Muscle layer of duodenum (tissue), 2 donors: ENCODE measurements around the gene SMARCC1.
"Not testable (repeated sequence)": the region's sequence is repeated elsewhere in the genome, so short reads cannot be mapped to it uniquely, and the experiment has no call there.

Experiments used
- H3K27ac ChIP-seq: one replicate; pipeline ENCODE4 v1.7.0; 2013; ENCODE audit warnings: mild to moderate bottlenecking, low read length
- H3K27me3 ChIP-seq: one replicate; pipeline ENCODE4 v1.7.0; 2013; ENCODE audit warnings: low read depth, mild to moderate bottlenecking, control low read depth, low read length
- H3K36me3 ChIP-seq, 2 donors: one replicate each; pipeline ENCODE4 v1.7.0; 2013; ENCODE audit warnings: low read length in 2 of 2, control low read depth in 1 of 2, mild to moderate bottlenecking in 1 of 2; ENCODE audit not compliant: insufficient read depth in 2 of 2, control insufficient read depth in 1 of 2
- H3K4me1 ChIP-seq, 2 donors: one replicate each; pipeline ENCODE4 v1.7.0; 2013; ENCODE audit warnings: low read length in 2 of 2, mild to moderate bottlenecking in 2 of 2, control low read depth in 1 of 2, moderate library complexity in 1 of 2; ENCODE audit not compliant: insufficient read depth in 2 of 2, control insufficient read depth in 1 of 2
- H3K4me3 ChIP-seq, 2 donors: one replicate each; pipeline ENCODE4 v1.7.0; 2013; ENCODE audit warnings: low read length in 2 of 2, low read depth in 1 of 2, mild to moderate bottlenecking in 1 of 2
- H3K9me3 ChIP-seq, 2 donors: one replicate each; pipeline ENCODE4 v1.7.0; 2013; ENCODE audit warnings: low read length in 2 of 2, control low read depth in 1 of 2, mild to moderate bottlenecking in 1 of 2; ENCODE audit not compliant: control insufficient read depth in 1 of 2
- donor health status: healthy.

Gene SMARCC1

DNA sequence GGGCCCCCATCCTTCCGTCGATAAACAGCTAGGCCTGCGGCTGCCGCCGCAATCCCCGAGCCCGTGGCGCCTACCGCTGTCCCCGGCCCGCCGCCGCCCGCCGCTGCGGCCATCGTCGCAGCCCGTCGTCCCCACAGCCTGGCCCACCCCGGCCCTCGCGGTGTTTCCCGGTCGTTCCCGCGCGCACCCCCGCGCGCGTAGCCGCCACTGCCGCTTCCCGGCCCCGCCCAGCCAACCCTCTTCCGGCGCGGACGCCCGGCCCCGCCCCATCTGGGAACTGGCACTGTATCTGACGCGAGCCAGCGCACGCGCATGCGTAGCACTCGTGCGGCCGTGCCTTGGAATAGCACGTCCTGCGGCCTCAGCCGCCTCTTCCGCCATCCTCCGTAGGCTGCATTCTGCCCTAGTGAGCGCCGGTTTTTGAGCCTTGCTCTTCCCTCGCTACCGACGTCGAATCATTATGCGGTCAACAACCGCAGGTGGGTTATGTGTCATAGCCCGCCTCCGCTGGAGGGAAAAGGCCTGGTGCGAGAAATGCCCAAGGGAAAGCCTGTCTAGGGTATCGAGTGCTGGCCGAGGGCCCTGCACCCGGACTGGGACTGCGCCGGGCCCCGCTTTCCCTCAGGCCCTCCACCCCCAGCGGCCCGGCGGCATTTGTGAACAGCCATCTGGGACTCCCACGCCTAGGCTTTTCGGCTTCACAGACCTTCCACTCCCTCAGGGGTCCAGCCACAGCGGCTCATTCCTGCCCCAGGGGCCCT lies at the start of gene SMARCC1:
Gene SMARCC1 (minus strand): TSS at position 209 of the 761 bp plus-strand sequence. CDS start 96 bp downstream, at position 113.
- H3K36me3 ChIP-seq, result peaks cover 0 to 11% of the 10 kb centered on the region in 2 donors
- no peaks in the 10 kb centered on the region for H3K9me3 ChIP-seq
- no peaks in the 10 kb centered on the region for H3K27me3 ChIP-seq
- peaks cover 12 to 20% of the 10 kb centered on the region in 2 donors for H3K4me1 ChIP-seq
- peak within 1 kb of the TSS; percentile 88 for H3K4me3 ChIP-seq
- H3K27ac ChIP-seq, result peak within 1 kb of the TSS; percentile 94

- H3K9me3 ChIP-seq, H3K27ac ChIP-seq, H3K27me3 ChIP-seq, H3K4me3 ChIP-seq: not testable (repeated sequence)
- Histone ChIP-seq H3K4me1 (peaks cover 2 to 12% of the 10 kb centered on the region in 2 donors), H3K36me3 (peaks cover 25 to 61% of the 10 kb centered on the region in 2 donors)
Measured at GRCh38 chr3:47829482-47829881, 47.8 kb upstream of the SMARCC1 start.

DNA sequence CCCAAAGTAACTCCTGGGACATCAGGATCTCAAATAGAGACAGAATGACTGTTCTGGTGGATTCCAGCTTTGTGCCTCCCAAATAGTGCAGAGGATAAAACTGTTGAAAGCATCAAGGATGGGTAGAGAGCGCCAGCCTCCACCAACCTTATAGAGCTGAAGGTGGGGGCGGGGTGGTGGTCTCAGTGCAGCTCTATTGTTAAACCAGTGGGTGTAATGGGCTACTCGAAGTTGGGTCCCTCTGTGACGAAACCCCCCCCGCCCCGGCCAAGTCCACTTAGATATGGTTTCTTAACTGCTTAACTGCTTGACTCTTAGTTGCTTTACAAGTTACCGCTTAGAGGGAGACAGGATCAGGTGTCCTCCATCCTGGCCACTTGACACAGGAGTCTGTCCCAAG lies 43.9 kb upstream of the SMARCC1 start:
- H3K9me3 ChIP-seq, result no peaks in the 10 kb centered on the region
- H3K4me3 ChIP-seq, result peak overlapping the region; percentile 79 to 96
- peak overlapping the region; percentile 55 for H3K27ac ChIP-seq
- H3K4me1 ChIP-seq, result peaks cover 5 to 12% of the 10 kb centered on the region in 2 donors
- H3K36me3 ChIP-seq, result peaks cover 17 to 26% of the 10 kb centered on the region in 2 donors
- no peaks in the 10 kb centered on the region for H3K27me3 ChIP-seq

GRCh38 chr3:47824541-47825473 lies 43.1 kb upstream of the SMARCC1 start:
- H3K27ac ChIP-seq, result peak overlapping the region; percentile 55
- H3K9me3 ChIP-seq, result no peaks in the 10 kb centered on the region
- no peaks in the 10 kb centered on the region for H3K27me3 ChIP-seq
- peaks cover 5 to 12% of the 10 kb centered on the region in 2 donors for H3K4me1 ChIP-seq
- H3K36me3 ChIP-seq, result peaks cover 17 to 31% of the 10 kb centered on the region in 2 donors
- peak overlapping the region; percentile 79 to 96 for H3K4me3 ChIP-seq

GRCh38 chr3:47817609-47818008 lies 35.9 kb upstream of the SMARCC1 start:
- Histone ChIP-seq H3K9me3 (no peaks in the 10 kb centered on the region), H3K27ac (no peak overlapping the region), H3K4me3 (no peak overlapping the region), H3K27me3 (no peaks in the 10 kb centered on the region), H3K36me3 (peaks cover 13 to 51% of the 10 kb centered on the region in 2 donors), H3K4me1 (no peaks in the 10 kb centered on the region)

GRCh38 chr3:47813551-47814177 lies 32.0 kb upstream of the SMARCC1 start:
- Histone ChIP-seq H3K4me3 (no peak overlapping the region), H3K27ac (no peak overlapping the region), H3K9me3 (no peaks in the 10 kb centered on the region), H3K36me3 (peaks cover 19 to 56% of the 10 kb centered on the region in 2 donors), H3K4me1 (no peaks in the 10 kb centered on the region), H3K27me3 (no peaks in the 10 kb centered on the region)

DNA sequence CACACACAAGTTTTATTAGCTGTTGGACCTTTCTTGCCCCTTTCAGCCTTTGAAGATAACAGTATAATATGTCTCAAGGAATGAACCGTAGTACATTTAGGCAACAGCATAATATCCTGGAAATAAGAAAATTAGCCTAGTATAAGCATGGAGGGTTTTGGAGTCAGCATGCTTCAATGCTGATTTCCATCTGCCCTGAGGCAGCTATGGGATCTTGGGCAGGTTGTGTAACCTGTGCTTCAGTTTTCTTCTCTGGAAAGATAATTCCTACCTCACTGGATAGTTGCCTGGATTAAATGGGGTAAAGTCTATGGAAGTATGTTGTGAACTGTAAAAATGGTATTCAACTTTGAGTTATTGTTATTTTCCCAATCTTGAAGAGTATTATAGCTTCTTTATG lies 22.9 kb upstream of the SMARCC1 start:
- Histone ChIP-seq H3K4me1 (peaks cover 5 to 17% of the 10 kb centered on the region in 2 donors), H3K4me3 (no peak overlapping the region), H3K9me3 (no peaks in the 10 kb centered on the region), H3K27ac (no peak overlapping the region), H3K27me3 (no peaks in the 10 kb centered on the region), H3K36me3 (peaks cover 0 to 4% of the 10 kb centered on the region in 2 donors)

GRCh38 chr3:47803480-47804025 lies 21.9 kb upstream of the SMARCC1 start:
- peaks cover 5 to 17% of the 10 kb centered on the region in 2 donors for H3K4me1 ChIP-seq
- H3K36me3 ChIP-seq, result no peaks in the 10 kb centered on the region
- H3K9me3 ChIP-seq, result no peaks in the 10 kb centered on the region
- no peaks in the 10 kb centered on the region for H3K27me3 ChIP-seq
- peak overlapping the region; percentile 91 for H3K27ac ChIP-seq
- H3K4me3 ChIP-seq, result peak overlapping the region; percentile 86 to 88

DNA sequence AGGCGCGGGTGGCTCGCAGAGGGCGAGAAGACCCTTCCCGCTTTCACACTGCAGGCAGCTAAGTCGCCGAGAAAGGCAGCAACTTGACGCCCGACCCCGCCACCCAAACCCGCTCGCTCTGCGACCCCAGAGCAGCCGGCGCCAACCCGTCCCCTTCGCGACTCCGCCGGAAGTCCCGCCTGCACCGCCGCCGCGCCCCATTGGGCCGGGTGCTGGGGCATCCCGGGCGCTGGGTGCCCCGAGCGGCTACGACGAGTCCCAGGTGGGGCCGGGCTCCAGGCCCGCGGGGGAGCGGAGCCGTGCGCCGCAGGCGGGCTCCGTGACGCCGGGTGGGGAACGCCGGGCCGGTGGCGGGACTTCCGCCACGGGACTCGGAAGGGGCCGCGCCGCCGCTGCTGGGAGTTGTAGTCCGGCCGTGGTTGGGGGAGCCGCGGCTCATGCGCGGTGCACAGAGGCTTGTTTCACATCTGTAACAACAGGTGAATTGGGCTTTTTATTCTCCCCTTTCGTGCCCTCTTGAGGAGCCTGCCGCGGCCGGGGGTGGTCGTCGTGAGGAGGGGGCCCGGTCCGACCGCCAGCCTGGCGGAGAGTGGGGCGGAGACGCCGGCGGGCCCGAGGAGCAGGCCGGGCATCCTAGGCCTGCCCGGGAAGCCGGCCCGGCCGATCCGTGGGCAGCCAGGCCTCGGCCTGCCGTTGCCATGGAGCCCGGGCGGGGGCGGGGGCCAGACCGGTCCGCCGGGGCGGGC lies 21.2 kb upstream of the SMARCC1 start, which contains the start of gene DHX30:
Gene DHX30 (plus strand): TSS at position 405 of the 746 bp plus-strand sequence. CDS start 7,546 bp downstream, outside the sequence.
- H3K4me3 ChIP-seq, result peak within 1 kb of the TSS; percentile 86 to 88
- no peaks in the 10 kb centered on the region for H3K27me3 ChIP-seq
- no peaks in the 10 kb centered on the region for H3K9me3 ChIP-seq
- H3K36me3 ChIP-seq, result no peaks in the 10 kb centered on the region
- peak within 1 kb of the TSS; percentile 91 for H3K27ac ChIP-seq
- peaks cover 5 to 17% of the 10 kb centered on the region in 2 donors for H3K4me1 ChIP-seq

GRCh38 chr3:47799733-47800132 lies 18.0 kb upstream of the SMARCC1 start:
- H3K4me1 ChIP-seq, result peaks cover 5 to 16% of the 10 kb centered on the region in 2 donors
- H3K27ac ChIP-seq, result no peak overlapping the region
- no peaks in the 10 kb centered on the region for H3K27me3 ChIP-seq
- H3K9me3 ChIP-seq, result no peaks in the 10 kb centered on the region
- no peaks in the 10 kb centered on the region for H3K36me3 ChIP-seq
- no peak overlapping the region for H3K4me3 ChIP-seq
